Right atrium auricular region (tissue), 2 donors: ENCODE measurements around the gene CDK14. TPM values are rescaled to one million over a fixed set of nuclear protein-coding genes. Genes with fewer than 3 reads are reported as not detected.

Experiments used
- DNase-seq: peaks from one replicate; pipeline ENCODE4 v3.0.0-alpha.2; 2019; ENCODE audit warnings: low spot score
- H3K27ac ChIP-seq, 2 donors: fragments of 200-600 bp; sonication (generic); 1 replicate in 1 of 2; 2 replicates in 1 of 2; pipeline ENCODE4 v1.5.1; 2016 to 2019
- H3K27me3 ChIP-seq, 2 donors: fragments of 200-600 bp; sonication (generic); one replicate each; pipeline versions ENCODE4 v1.5.1 to v1.6.0; 2017 to 2019
- H3K36me3 ChIP-seq: fragments of 200-600 bp; sonication (generic); one replicate; pipeline ENCODE4 v1.5.1; 2016
- H3K4me1 ChIP-seq, 2 donors: fragments of 200-600 bp; sonication (generic); one replicate each; pipeline versions ENCODE4 v1.5.1 to v1.6.0; 2017 to 2019
- H3K4me3 ChIP-seq, 2 donors: fragments of 200-600 bp; sonication (generic); 1 replicate in 1 of 2; 2 replicates in 1 of 2; pipeline ENCODE4 v1.5.1; 2017 to 2019; ENCODE audit warnings: mild to moderate bottlenecking in 1 of 2, moderate library complexity in 1 of 2
- H3K9me3 ChIP-seq, 2 donors: fragments of 200-600 bp; sonication (generic); one replicate each; pipeline ENCODE4 v1.5.1; 2019
- total RNA-seq, 2 donors: library from RNA; depleted of rRNA; stranded (reverse); fragments of >200 nt; gene quantifications; one replicate each; pipeline ENCODE4 v1.1.0, GENCODE V29; 2016
- TF ChIP-seq, protein P1 (sequence below), 2 donors: fragments of 200-600 bp; sonication (generic); IDR thresholded peaks; one replicate each; pipeline ENCODE4 v1.5.1; 2019; ENCODE audit warnings: antibody characterized with exemption in 2 of 2

CDK14 gene
- total RNA-seq, 2 donors from 2014 or later: 21.5 to 37.9 TPM

DNA sequence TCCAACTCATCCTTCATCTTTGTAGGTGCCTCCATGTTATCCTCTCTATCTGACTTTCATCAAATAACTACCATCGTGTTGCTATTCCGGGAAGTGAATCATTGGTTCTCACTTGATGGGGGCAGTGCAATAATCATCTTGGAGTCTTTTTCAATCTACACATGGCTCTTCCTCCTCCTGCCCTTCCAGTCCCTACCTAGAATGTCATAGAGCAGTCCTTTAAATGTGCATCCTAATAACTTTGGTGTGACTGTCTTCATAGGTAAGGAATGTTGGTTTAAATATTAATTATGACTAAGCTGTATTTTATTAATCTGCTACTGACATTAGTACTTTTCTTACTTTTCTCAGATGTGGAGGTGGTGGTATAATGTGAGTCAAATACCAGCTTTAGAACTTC lies 8.4 kb upstream of the CDK14 start:
- Histone ChIP-seq H3K27ac (no peak overlapping the region), H3K4me1 (no peaks in the 10 kb centered on the region), H3K9me3 (no peaks in the 10 kb centered on the region), H3K36me3 (no peaks in the 10 kb centered on the region), H3K27me3 (no peaks in the 10 kb centered on the region), H3K4me3 (no peak overlapping the region)
- TF ChIP-seq, protein P1, sequence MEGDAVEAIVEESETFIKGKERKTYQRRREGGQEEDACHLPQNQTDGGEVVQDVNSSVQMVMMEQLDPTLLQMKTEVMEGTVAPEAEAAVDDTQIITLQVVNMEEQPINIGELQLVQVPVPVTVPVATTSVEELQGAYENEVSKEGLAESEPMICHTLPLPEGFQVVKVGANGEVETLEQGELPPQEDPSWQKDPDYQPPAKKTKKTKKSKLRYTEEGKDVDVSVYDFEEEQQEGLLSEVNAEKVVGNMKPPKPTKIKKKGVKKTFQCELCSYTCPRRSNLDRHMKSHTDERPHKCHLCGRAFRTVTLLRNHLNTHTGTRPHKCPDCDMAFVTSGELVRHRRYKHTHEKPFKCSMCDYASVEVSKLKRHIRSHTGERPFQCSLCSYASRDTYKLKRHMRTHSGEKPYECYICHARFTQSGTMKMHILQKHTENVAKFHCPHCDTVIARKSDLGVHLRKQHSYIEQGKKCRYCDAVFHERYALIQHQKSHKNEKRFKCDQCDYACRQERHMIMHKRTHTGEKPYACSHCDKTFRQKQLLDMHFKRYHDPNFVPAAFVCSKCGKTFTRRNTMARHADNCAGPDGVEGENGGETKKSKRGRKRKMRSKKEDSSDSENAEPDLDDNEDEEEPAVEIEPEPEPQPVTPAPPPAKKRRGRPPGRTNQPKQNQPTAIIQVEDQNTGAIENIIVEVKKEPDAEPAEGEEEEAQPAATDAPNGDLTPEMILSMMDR (IDR thresholded peaks at IDR 0.05): no peak
- no peak for DNase-seq

DNA sequence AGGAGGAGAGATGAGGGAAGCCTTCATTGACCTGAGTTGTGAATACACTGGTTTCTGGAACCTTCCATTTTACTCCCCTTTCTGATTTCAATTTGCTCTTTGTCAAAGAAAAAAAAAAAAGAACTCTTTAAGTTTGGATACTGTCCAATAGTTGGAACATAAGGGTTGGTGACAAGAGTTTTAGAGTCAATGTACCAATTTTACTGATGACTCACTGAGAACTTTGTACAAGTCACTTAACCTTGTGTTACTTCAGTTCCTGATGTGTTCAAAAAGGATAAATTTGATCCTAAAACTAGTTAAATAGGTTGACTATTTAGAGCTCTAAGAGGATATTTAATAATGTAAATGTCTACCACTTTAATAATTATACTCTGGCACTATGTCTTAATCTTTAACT lies 4.1 kb upstream of the CDK14 start:
- H3K9me3 ChIP-seq: no peaks in the 10 kb centered on the region
- peaks cover 0 to 11% of the 10 kb centered on the region in 2 donors for H3K4me1 ChIP-seq
- no peaks in the 10 kb centered on the region for H3K27me3 ChIP-seq
- no peak for DNase-seq
- TF ChIP-seq, protein P1 (IDR thresholded peaks at IDR 0.05): no peak
- no peak overlapping the region for H3K27ac ChIP-seq
- no peak overlapping the region for H3K4me3 ChIP-seq
- no peaks in the 10 kb centered on the region for H3K36me3 ChIP-seq

DNA sequence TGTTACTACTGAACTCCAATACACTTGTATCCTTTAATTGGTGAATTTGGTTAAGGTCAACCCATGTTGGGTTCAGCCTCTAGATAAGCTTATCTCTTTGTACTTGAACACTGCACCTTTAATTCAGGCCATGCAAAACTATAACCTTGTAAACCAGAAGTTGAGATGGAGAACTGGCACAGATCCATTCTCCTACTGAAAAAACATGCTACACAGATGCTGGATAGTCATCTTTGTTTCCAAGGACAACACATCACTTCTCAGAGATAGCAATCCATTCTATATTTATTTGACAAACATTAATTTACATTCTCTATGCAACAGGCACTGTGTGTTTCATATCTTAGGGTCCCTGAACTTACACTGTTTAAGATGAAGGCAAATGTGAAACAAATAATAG lies 2.9 kb upstream of the CDK14 start:
- no peak for DNase-seq
- Histone ChIP-seq H3K27me3 (no peaks in the 10 kb centered on the region), H3K9me3 (no peaks in the 10 kb centered on the region), H3K4me1 (peaks cover 0 to 17% of the 10 kb centered on the region in 2 donors), H3K36me3 (no peaks in the 10 kb centered on the region), H3K4me3 (no peak overlapping the region), H3K27ac (no peak overlapping the region)
- TF ChIP-seq, protein P1 (IDR thresholded peaks at IDR 0.05): no peak

DNA sequence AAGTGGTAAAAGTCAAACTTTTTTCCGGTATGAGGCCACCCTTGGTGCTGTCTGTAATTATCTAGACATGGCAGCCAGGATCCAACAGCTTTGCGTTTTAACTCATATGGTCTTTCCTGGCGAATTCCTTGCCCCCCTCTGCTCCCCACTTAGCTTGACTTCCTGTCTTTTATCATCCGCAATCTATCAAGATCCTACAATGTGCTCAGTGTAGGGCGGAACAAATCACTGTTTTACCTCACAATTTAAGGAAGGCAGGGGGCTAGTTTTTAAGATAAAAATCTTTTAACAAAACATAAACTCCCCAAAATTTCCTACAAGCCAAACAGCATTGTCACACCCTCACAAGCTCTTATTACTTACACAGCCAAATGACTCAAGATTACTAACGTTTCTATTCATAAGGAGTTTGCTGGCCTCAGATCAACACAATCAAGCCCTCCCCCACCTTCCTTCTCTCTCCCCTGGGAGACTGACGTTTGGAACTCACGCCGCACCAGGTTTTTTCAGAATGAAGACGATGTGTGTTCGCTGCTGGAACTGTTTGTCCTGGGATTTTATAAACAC lies 1.3 kb upstream of the CDK14 start:
- Histone ChIP-seq H3K9me3 (no peaks in the 10 kb centered on the region), H3K36me3 (no peaks in the 10 kb centered on the region), H3K27me3 (no peaks in the 10 kb centered on the region), H3K4me1 (peaks cover 0 to 25% of the 10 kb centered on the region in 2 donors), H3K4me3 (peak overlapping the region; percentile 73 to 90), H3K27ac (peak overlapping the region; percentile 90)
- DNase-seq: peak; percentile 78
- TF ChIP-seq, protein P1 (IDR thresholded peaks at IDR 0.05): no peak

DNA sequence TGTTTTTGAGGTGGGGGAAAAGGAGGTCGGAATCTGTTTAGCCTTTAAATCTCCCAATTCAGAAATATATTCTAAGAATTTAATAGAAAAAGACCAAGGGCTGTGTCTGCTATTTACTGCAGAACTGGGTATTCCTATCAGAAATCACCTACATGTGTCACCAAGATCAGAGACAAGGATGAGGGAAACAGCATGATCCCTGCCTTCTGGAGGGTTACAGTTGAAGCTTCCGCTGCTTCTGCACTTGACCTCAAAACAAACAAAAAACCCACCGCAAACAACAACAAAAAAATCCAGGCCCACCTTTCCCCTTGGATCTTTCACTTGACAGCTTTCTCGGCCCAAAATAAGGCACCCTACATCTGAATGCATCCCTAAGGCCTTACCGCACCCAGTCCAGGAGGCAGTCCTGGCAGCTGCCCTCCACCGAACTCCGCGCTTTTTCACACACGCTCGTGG lies 750 bp upstream of the CDK14 start:
- no peaks in the 10 kb centered on the region for H3K27me3 ChIP-seq
- H3K4me1 ChIP-seq: peaks cover 0 to 25% of the 10 kb centered on the region in 2 donors
- TF ChIP-seq, protein P1 (IDR thresholded peaks at IDR 0.05): no peak
- peak overlapping the region; percentile 73 to 90 for H3K4me3 ChIP-seq
- no peaks in the 10 kb centered on the region for H3K9me3 ChIP-seq
- DNase-seq: no peak
- no peaks in the 10 kb centered on the region for H3K36me3 ChIP-seq
- peak overlapping the region; percentile 90 for H3K27ac ChIP-seq
